H1 (cell line): ENCODE data around the gene SMARCA4. TPM values are rescaled to one million over a fixed set of nuclear protein-coding genes. Genes with fewer than 3 reads are reported as not detected.

Source experiments
- CTCF ChIA-PET: fragments of 300-600 bp; sonication (Branson Sonifier 250); formaldehyde crosslinking; loops from one replicate; lab custom pipeline; 2021; ENCODE audit not compliant: partially characterized antibody; lab: Charles Lee
- POLR2A ChIA-PET: fragments of 300-600 bp; sonication (Branson Sonifier 250); formaldehyde crosslinking; loops from one replicate; lab custom pipeline; 2021; ENCODE audit warnings: inconsistent platforms; ENCODE audit not compliant: partially characterized antibody; lab: Charles Lee
- DNase-seq, 2 experiments: peaks; one replicate each; pipeline versions ENCODE4 v3.0.0 to v3.0.0-alpha.2; 2010 to 2022; ENCODE audit warnings: low spot score in 2 of 2, low read depth in 1 of 2, mixed read lengths in 1 of 2
- FAIRE-seq: peaks from 2 replicates; lab custom pipeline; 2011; peaks lifted over from hg19 to GRCh38; lab: Jason Lieb, UNC
- H2AFZ ChIP-seq: 2 replicates; pipeline ENCODE4 v1.8.1; 2012; ENCODE audit warnings: low read length, inconsistent platforms
- H2AK5ac ChIP-seq: 2 replicates; pipeline ENCODE4 v1.6.1; 2013; ENCODE audit warnings: low read depth, low read length
- H2BK120ac ChIP-seq: replicated peaks from 2 replicates; pipeline ENCODE3; 2013; ENCODE audit warnings: low read depth, low read length, inconsistent platforms
- H2BK12ac ChIP-seq: 2 replicates; pipeline ENCODE4 v1.6.1; 2013; ENCODE audit warnings: low read depth, low read length
- H2BK15ac ChIP-seq: 2 replicates; pipeline ENCODE4 v1.6.1; 2013; ENCODE audit warnings: low read length
- H2BK20ac ChIP-seq: 2 replicates; pipeline ENCODE4 v1.6.1; 2013; ENCODE audit warnings: low read length
- H2BK5ac ChIP-seq: 2 replicates; pipeline ENCODE4 v1.6.1; 2013; ENCODE audit warnings: low read depth, low read length
- H3K14ac ChIP-seq: 2 replicates; pipeline ENCODE4 v1.6.1; 2013; ENCODE audit warnings: inconsistent platforms; ENCODE audit not compliant: insufficient read length
- H3K18ac ChIP-seq: 2 replicates; pipeline ENCODE4 v1.6.1; 2013; ENCODE audit warnings: low read length; ENCODE audit errors: extremely low read depth
- H3K23ac ChIP-seq: 2 replicates; pipeline ENCODE4 v1.6.1; 2013; ENCODE audit warnings: inconsistent platforms; ENCODE audit not compliant: insufficient read length
- H3K23me2 ChIP-seq: 2 replicates; pipeline ENCODE4 v1.6.1; 2013; ENCODE audit warnings: low read depth, low read length
- H3K27ac ChIP-seq: 2 replicates; pipeline ENCODE4 v1.6.1; 2011; ENCODE audit warnings: low read depth, low read length, inconsistent platforms
- H3K27me3 ChIP-seq, 4 experiments: replicated peaks in 1 of 4; 1 replicate in 1 of 4; 2 replicates in 3 of 4; pipeline versions ENCODE4 v1.6.1 to v1.8.1; 2011 to 2013; ENCODE audit warnings: low read length in 3 of 4, mild to moderate bottlenecking in 3 of 4, inconsistent platforms in 2 of 4, mixed read lengths in 2 of 4, moderate library complexity in 1 of 4; ENCODE audit not compliant: control insufficient read depth in 3 of 4, insufficient read depth in 3 of 4; ENCODE audit errors: extremely low read depth in 1 of 4
- H3K36me3 ChIP-seq, 4 experiments: 2 replicates each; pipeline versions ENCODE4 v1.6.1 to v1.8.1; 2011 to 2013; ENCODE audit warnings: mild to moderate bottlenecking in 4 of 4, low read length in 3 of 4, moderate library complexity in 2 of 4, control low read depth in 1 of 4, inconsistent platforms in 1 of 4; ENCODE audit not compliant: insufficient read depth in 4 of 4, control insufficient read depth in 2 of 4
- H3K4ac ChIP-seq: replicated peaks from 2 replicates; pipeline ENCODE3; 2013; ENCODE audit warnings: low read length, low read depth, mixed read lengths, inconsistent platforms; ENCODE audit not compliant: insufficient read length
- H3K4me1 ChIP-seq, 4 experiments: replicated peaks in 1 of 4; 1 replicate in 1 of 4; 2 replicates in 3 of 4; pipeline versions ENCODE4 v1.6.1 to v1.8.1; 2011 to 2013; ENCODE audit warnings: low read length in 3 of 4, inconsistent platforms in 2 of 4, mixed read lengths in 1 of 4; ENCODE audit not compliant: insufficient read depth in 4 of 4, control insufficient read depth in 3 of 4
- H3K4me2 ChIP-seq, 2 experiments: 2 replicates each; pipeline versions ENCODE4 v1.6.1 to v1.8.1; 2011 to 2013; ENCODE audit warnings: low read depth in 2 of 2, low read length in 2 of 2, control low read depth in 1 of 2, inconsistent platforms in 1 of 2, mild to moderate bottlenecking in 1 of 2; ENCODE audit not compliant: insufficient read depth in 1 of 2
- H3K4me3 ChIP-seq, 4 experiments: fragments of 200-600, 300-600 bp in 1 of 4; sonication (generic), shearing (Covaris generic), sonication (Bioruptor Twin) in 1 of 4; 2 replicates each; pipeline versions ENCODE4 v1.5.1 to v1.8.1; 2011 to 2016; ENCODE audit warnings: low read length in 4 of 4, low read depth in 3 of 4, control low read depth in 2 of 4, inconsistent platforms in 2 of 4, mild to moderate bottlenecking in 2 of 4, mixed read lengths in 1 of 4, moderate library complexity in 1 of 4; ENCODE audit not compliant: insufficient read depth in 2 of 4; ENCODE audit errors: extremely low read depth in 1 of 4
- H3K56ac ChIP-seq: replicated peaks from 2 replicates; pipeline ENCODE3; 2013; ENCODE audit warnings: low read depth, mild to moderate bottlenecking, mixed read lengths, low read length, inconsistent platforms; ENCODE audit not compliant: insufficient read length
- H3K79me1 ChIP-seq: 2 replicates; pipeline ENCODE4 v1.6.1; 2013; ENCODE audit warnings: low read depth, low read length, control low read depth
- H3K79me2 ChIP-seq, 2 experiments: 2 replicates each; pipeline versions ENCODE4 v1.6.1 to v1.8.1; 2012 to 2013; ENCODE audit warnings: low read length in 2 of 2, mild to moderate bottlenecking in 2 of 2, inconsistent platforms in 1 of 2; ENCODE audit not compliant: insufficient read depth in 2 of 2, control insufficient read depth in 1 of 2
- H3K9ac ChIP-seq, 4 experiments: replicated peaks in 1 of 4; 1 replicate in 1 of 4; 2 replicates in 3 of 4; pipeline versions ENCODE4 v1.6.1 to v1.8.1; 2011 to 2013; ENCODE audit warnings: low read depth in 3 of 4, low read length in 3 of 4, control low read depth in 2 of 4, mild to moderate bottlenecking in 2 of 4, moderate library complexity in 2 of 4, inconsistent platforms in 1 of 4; ENCODE audit errors: extremely low read depth in 1 of 4
- H3K9me3 ChIP-seq, 2 experiments: 2 replicates each; pipeline versions ENCODE4 v1.6.1 to v1.8.1; 2012 to 2013; ENCODE audit warnings: mild to moderate bottlenecking in 2 of 2, moderate library complexity in 2 of 2, control low read depth in 1 of 2, inconsistent platforms in 1 of 2, low read depth in 1 of 2, low read length in 1 of 2, mixed read lengths in 1 of 2; ENCODE audit not compliant: insufficient read depth in 2 of 2
- H4K20me1 ChIP-seq, 2 experiments: replicated peaks in 1 of 2; 2 replicates each; pipeline versions ENCODE3 to v1.8.1; 2011 to 2013; ENCODE audit warnings: inconsistent platforms in 2 of 2, low read length in 2 of 2, mild to moderate bottlenecking in 1 of 2; ENCODE audit not compliant: insufficient read depth in 2 of 2, control insufficient read depth in 1 of 2
- H4K5ac ChIP-seq: 2 replicates; pipeline ENCODE4 v1.6.1; 2013; ENCODE audit warnings: low read length, low read depth, mixed read lengths, inconsistent platforms; ENCODE audit not compliant: insufficient read length
- H4K8ac ChIP-seq: 2 replicates; pipeline ENCODE4 v1.8.0; 2013; ENCODE audit warnings: mild to moderate bottlenecking, moderate library complexity, low read length, inconsistent platforms; ENCODE audit not compliant: insufficient read depth; ENCODE audit errors: extremely low read depth
- H4K91ac ChIP-seq: replicated peaks from 2 replicates; pipeline ENCODE3; 2013; ENCODE audit warnings: low read length, mixed read lengths, inconsistent platforms; ENCODE audit not compliant: insufficient read length
- BRCA1 ChIP-seq: IDR thresholded peaks from 2 replicates; pipeline ENCODE4 v1.6.1; 2012; ENCODE audit warnings: low read depth, low read length, improper control_type of control experiment
- CHD1 ChIP-seq: IDR thresholded peaks from 2 replicates; pipeline ENCODE4 v1.6.1; 2012; ENCODE audit warnings: low read depth, low read length, improper control_type of control experiment
- GABPA ChIP-seq: IDR thresholded peaks from 2 replicates; pipeline ENCODE4 v1.6.1; 2011; ENCODE audit warnings: mild to moderate bottlenecking, low read length, moderate library complexity, borderline replicate concordance; ENCODE audit not compliant: insufficient read depth
- HDAC6 ChIP-seq: IDR thresholded peaks from one replicate; pipeline ENCODE4 v1.7.1; 2012; ENCODE audit warnings: low read depth, mild to moderate bottlenecking, inconsistent platforms, low read length, moderate library complexity
- NRF1 ChIP-seq: IDR thresholded peaks from 2 replicates; pipeline ENCODE4 v1.6.1; 2011; ENCODE audit warnings: mild to moderate bottlenecking, low read depth, low read length, improper control_type of control experiment
- PHF8 ChIP-seq: fragments of 200-600 bp; sonication (generic); conservative IDR thresholded peaks from 2 replicates; pipeline ENCODE4 v1.7.1; 2012; ENCODE audit warnings: low read depth, mild to moderate bottlenecking, inconsistent platforms, low read length, moderate library complexity
- POLR2AphosphoS5 ChIP-seq: IDR thresholded peaks from 2 replicates; pipeline ENCODE4 v1.6.1; 2011; ENCODE audit warnings: low read depth, low read length
- POU5F1 ChIP-seq: IDR thresholded peaks from 2 replicates; pipeline ENCODE4 v1.6.1; 2011; ENCODE audit warnings: low read depth, mild to moderate bottlenecking, low read length, moderate library complexity
- SAP30 ChIP-seq: fragments of 300-600 bp; sonication (generic); IDR thresholded peaks from 2 replicates; pipeline ENCODE4 v1.7.1; 2012; ENCODE audit warnings: low read length, moderate library complexity, mild to moderate bottlenecking, inconsistent platforms; ENCODE audit not compliant: insufficient read depth, insufficient replicate concordance
- TEAD4 ChIP-seq: IDR thresholded peaks from 2 replicates; pipeline ENCODE4 v1.6.1; 2012; ENCODE audit warnings: low read depth, low read length, inconsistent platforms, mixed read lengths
- YY1 ChIP-seq: IDR thresholded peaks from 2 replicates; pipeline ENCODE4 v1.6.1; 2011; ENCODE audit warnings: low read depth, mild to moderate bottlenecking, low read length
- WGBS, 2 experiments: shearing (Covaris generic) in 1 of 2; methylation state at CpG; one replicate each; pipeline versions ENCODE4 v1.1.6 to v1.1.7; 2013 to 2015; ENCODE audit warnings: low lambda C conversion rate in 2 of 2, mixed read lengths in 2 of 2, inconsistent platforms in 1 of 2, low coverage in 1 of 2, missing lambda C conversion rate in 1 of 2; ENCODE audit not compliant: insufficient replicate concordance in 2 of 2, insufficient coverage in 1 of 2, insufficient read length in 1 of 2; ENCODE audit errors: extremely low coverage in 1 of 2, missing lambda C conversion rate in 1 of 2; 5-methylcytosine and 5-hydroxymethylcytosine counted together
- polyA plus RNA-seq, 7 experiments: library from polyadenylated mRNA; depleted of rRNA in 3 of 7; stranded (reverse) in 5 of 7; unstranded in 2 of 7; fragments of >200 nt in 5 of 7; fragments of 200-250 nt in 2 of 7; gene quantifications; 1 replicate in 5 of 7; 2 replicates in 1 of 7; 4 replicates in 1 of 7; pipeline versions ENCODE4 v1.2.1 to v1.2.3, GENCODE V29; 2011 to 2013; ENCODE audit warnings: missing spikeins in 2 of 7, mixed read lengths in 2 of 7
- total RNA-seq: library from RNA; stranded (reverse); fragmentation: NEBNext Ultra II Directional; extraction: Animal tissue kit (Norgen Biotek cat#: 25700); gene quantifications from 2 replicates; pipeline ENCODE4 v1.2.1, GENCODE V29; 2021

SMARCA4 gene
- total and polyA plus RNA-seq, 2 of the 8 experiments (the other 6 are each of a cell fraction or from before 2014, with no cell fraction given), result 86.4 to 263 TPM

DNA sequence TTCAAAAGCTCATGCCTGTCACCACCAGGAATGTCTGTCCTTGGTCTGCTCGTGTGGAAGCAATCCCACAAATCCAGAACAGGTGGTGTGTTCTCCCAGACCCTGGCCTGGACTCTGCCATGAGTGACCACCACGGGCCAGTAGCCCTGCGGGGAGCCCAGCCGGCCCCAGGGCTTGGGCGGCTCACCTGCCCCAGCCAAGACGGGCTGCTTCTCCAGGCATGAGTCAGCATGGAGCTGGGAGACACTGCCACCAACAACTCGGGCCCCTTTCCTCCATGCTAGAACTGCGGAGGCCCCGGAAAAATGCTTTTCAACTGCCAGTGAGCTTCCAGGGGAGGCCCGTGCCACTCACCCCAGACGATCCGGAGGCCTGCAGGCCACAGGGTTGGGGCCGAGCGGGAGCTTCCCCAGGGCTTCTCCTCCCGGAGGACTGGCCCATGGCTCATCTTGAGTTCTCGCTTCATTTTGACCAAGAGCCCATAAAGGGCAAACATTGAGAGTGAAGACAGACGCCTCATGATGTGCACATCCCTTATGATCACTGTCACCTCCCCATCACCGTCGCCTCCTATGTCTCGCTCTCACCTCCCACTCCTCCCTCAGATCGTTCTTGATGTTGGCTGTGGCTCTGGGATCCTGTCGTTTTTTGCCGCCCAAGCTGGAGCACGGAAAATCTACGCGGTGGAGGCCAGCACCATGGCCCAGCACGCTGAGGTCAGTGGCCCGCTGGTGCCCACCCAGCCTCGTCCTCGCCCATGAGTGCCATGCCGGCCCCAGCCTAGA lies 49.1 kb upstream of the SMARCA4 start:
- H3K79me1 ChIP-seq, result peaks cover 2% of the 10 kb centered on the region
- no peak overlapping the region for H3K4me3 ChIP-seq
- H3K27me3 ChIP-seq, result no peaks in the 10 kb centered on the region
- H3K27ac ChIP-seq, result no peak overlapping the region
- no peak overlapping the region for H3K4ac ChIP-seq
- no peak for TF ChIP-seq YY1
- TF ChIP-seq GABPA, result no peak
- no peak for TF ChIP-seq CHD1
- no peak for TF ChIP-seq SAP30
- TF ChIP-seq POU5F1, result no peak
- TF ChIP-seq HDAC6, result no peak
- no peak for TF ChIP-seq NRF1
- TF ChIP-seq PHF8, result no peak
- no peak for TF ChIP-seq TEAD4
- no peak for TF ChIP-seq BRCA1
- TF ChIP-seq POLR2AphosphoS5, result no peak
- POLR2A ChIA-PET, result interaction anchor here (0.8 to 1.5 kb wide), 4 partner anchors 10 to 39 kb away, joined by 3 to 5 read pairs (median 5); no protein-coding TSS in a partner anchor
- H3K23me2 ChIP-seq, result no peaks in the 10 kb centered on the region
- no peaks in the 10 kb centered on the region for H3K79me2 ChIP-seq
- no peak overlapping the region for H2AK5ac ChIP-seq
- no peak overlapping the region for H4K8ac ChIP-seq
- H3K9ac ChIP-seq, result no peak overlapping the region
- H3K9me3 ChIP-seq, result no peaks in the 10 kb centered on the region
- DNase-seq (no peak), FAIRE-seq (no peak)
- WGBS, 2 experiments, result 94% methylated on average over 31 of the region's 31 CpGs; no CpG with 5 or more reads in 1 of the 2 experiments
- H4K5ac ChIP-seq, result no peak overlapping the region
- no peak overlapping the region for H3K14ac ChIP-seq
- H2BK120ac ChIP-seq, result no peak overlapping the region
- H2BK20ac ChIP-seq, result no peak overlapping the region
- CTCF ChIA-PET, result interaction anchor here (0.6 to 1.2 kb wide), 4 partner anchors 13 to 88 kb away, joined by 3 to 5 read pairs (median 4); no protein-coding TSS in a partner anchor
- no peak overlapping the region for H3K4me2 ChIP-seq
- no peaks in the 10 kb centered on the region; a peak in 2 of 7 replicates for H3K4me1 ChIP-seq
- no peak overlapping the region for H3K18ac ChIP-seq
- H4K91ac ChIP-seq, result no peak overlapping the region
- H3K36me3 ChIP-seq, result peaks cover 19 to 39% (median 27%) of the 10 kb centered on the region in 4 experiments
- H3K56ac ChIP-seq, result no peak overlapping the region
- no peak overlapping the region; the same call in 1 of the 2 replicates for H2BK5ac ChIP-seq
- no peak overlapping the region for H2BK15ac ChIP-seq
- peaks cover 0 to 15% of the 10 kb centered on the region in 2 experiments for H4K20me1 ChIP-seq
- H3K23ac ChIP-seq, result no peak overlapping the region
- H2BK12ac ChIP-seq, result no peak overlapping the region
- H2AFZ ChIP-seq, result no peak overlapping the region
